ENCODE measurements around the gene RASA3.

The RASA3 gene

DNA sequence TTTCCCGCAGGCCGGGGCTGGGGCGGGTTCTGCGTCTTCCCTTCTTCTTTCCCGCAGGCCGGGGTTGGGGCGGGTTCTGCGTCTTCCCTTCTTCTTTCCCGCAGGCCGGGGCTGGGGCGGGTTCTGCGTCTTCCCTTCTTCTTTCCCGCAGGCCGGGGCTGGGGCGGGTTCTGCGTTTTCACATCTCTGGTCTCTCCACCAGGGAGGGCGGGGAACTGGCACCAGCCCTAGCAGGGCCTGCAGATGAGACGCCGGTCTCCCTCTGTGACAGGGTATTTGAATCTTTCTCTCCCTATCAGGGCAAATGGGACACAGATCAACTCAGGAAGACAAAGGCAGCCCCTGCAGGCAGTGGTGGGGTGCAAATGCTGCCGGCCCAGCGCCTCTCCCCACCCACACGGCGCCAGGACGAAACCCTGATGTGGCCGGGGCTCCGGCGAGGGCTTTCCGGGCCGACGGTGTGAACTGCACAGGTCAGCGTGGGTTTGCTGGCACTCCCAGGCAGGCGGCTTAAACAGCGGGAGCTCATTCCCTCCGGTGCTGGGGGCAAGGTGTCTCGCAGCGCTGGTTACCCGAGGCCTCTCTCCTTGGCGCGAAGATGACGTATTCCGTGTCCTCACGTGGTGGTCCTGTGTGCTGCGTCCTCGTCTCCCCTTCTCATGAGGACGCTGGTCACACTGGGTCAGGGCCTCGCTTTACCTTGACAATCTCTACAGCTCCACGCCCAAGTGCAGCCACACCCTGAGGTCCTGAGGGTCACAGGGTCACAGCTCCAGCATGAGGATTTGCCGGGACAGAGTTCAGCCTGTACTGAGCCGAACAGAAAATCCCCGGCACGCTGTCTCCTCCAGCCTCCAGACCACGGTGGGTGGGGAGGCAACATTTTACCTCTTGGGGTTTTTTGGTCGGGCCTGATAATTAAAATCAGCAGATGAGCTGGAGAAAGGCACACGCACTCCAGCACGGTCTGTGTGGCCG is 157.8 kb downstream of the RASA3 start:
- no peak for DNase-seq (ENCODE audit: low read depth, low spot score)
- in situ Hi-C loops (cut with HindIII; ENCODE audit: low sequenced_read_pairs) = no loop called here
- TF ChIP-seq, protein P1, sequence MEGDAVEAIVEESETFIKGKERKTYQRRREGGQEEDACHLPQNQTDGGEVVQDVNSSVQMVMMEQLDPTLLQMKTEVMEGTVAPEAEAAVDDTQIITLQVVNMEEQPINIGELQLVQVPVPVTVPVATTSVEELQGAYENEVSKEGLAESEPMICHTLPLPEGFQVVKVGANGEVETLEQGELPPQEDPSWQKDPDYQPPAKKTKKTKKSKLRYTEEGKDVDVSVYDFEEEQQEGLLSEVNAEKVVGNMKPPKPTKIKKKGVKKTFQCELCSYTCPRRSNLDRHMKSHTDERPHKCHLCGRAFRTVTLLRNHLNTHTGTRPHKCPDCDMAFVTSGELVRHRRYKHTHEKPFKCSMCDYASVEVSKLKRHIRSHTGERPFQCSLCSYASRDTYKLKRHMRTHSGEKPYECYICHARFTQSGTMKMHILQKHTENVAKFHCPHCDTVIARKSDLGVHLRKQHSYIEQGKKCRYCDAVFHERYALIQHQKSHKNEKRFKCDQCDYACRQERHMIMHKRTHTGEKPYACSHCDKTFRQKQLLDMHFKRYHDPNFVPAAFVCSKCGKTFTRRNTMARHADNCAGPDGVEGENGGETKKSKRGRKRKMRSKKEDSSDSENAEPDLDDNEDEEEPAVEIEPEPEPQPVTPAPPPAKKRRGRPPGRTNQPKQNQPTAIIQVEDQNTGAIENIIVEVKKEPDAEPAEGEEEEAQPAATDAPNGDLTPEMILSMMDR (IDR thresholded peaks at IDR 0.05; ENCODE audit: low read depth, low read length) = no peak
- H3K4me3 ChIP-seq (ENCODE audit: low read depth, low read length) = no peak overlapping the region

DNA sequence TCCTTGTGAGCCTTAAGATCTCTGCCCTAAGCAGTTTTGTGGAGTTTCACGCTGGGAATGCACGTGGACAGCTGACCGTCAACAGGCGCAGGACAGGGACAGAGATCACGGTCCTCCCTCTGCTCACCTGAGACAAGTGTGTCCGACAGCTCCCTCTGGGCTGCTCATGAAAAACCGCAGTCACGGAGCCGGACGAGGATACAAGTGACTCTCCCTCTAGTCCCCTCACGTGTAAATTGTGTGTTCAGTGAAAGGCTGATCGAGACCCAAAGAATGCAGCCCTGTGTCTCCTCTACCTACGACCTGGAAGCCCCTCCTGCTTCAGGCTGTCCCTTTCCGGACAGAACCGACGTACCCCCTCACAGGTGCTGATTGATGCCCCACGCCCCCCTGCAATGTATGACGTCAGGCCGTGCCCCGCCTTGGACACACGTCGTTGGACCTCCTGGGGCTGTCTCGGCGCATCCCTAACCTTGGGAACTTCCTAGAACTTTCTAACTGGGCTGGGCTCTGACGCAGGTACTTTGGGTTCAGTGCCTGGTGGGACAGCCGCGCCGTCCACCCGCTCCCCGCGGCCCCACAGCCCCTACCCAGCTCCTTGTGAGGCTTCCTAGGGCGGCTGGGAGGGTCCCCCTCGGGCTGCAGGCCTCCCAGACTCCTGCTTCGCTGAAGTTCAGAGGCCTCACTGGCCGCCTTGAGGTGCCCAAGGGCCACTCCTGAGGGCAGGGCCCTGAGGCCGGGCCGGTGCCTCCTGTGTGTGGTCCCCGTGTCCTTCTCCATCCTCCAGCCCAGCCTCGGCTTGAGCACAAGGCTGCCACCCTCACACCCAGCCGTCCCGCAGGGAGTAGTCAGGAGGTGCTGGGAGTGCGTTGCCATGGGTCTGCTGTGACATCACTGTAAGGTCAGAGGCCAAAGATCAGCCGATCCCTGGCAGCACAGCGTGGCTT is 158.9 kb downstream of the RASA3 start, which contains the start of gene C13orf46:
C13orf46 (minus strand) TSS at position 859 of the 947 bp plus-strand sequence; CDS start at position 780, 79 bp downstream.
- in situ Hi-C loops (cut with HindIII; ENCODE audit: low sequenced_read_pairs) = no loop called here

DNA sequence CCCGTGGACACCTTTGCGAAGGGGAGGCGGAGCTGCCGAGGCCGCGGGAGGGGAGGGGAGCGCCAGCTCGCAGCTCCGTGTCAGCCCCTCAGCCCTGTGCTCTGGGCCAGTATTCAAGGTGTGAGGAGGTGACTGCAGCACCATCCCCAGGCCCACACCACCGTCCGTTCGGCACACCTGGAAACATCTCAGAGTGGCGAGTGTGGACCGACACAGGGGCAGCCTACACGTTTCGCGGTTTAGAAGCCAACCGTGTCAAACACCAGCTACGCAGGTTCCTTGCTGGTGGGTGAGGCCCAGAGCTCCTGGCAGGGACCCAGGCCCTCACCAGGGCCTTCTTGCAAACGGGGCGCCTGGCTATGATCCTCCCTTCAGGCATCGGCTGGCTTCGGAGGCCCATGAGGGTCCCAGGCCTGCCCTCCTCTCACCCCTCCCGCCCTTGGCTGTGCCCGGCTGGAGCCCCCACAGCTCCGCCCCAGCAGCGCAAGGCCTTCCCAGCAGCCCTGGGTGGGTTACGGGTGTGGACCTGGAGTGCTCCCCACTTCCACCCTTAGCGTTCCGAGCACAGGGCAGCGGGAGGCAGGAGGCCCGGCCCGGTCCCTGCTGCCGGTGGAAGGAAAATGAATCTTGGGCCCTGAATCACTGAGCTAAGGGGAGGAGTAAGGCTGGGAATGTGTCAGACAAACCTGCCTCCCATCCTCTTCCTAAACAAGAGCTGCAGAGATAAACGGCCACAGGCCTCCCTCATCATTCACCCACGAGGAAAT is 159.8 kb downstream of the RASA3 start:
- TF ChIP-seq, protein P1 (IDR thresholded peaks at IDR 0.05; ENCODE audit: low read depth, low read length) = no peak
- DNase-seq (ENCODE audit: low read depth, low spot score) = no peak
- H3K4me3 ChIP-seq (ENCODE audit: low read depth, low read length) = no peak overlapping the region
- in situ Hi-C loops (cut with HindIII; ENCODE audit: low sequenced_read_pairs) = no loop called here

More for the DNA sequence above, 158.9 kb downstream of the RASA3 start, which contains the start of gene C13orf46:
- H3K4me3 ChIP-seq (ENCODE audit: low read depth, low read length) = no peak within 1 kb of the TSS
- TF ChIP-seq, protein P1 (IDR thresholded peaks at IDR 0.05; ENCODE audit: low read depth, low read length) = no peak
- no peak for DNase-seq (ENCODE audit: low read depth, low spot score)

DNA sequence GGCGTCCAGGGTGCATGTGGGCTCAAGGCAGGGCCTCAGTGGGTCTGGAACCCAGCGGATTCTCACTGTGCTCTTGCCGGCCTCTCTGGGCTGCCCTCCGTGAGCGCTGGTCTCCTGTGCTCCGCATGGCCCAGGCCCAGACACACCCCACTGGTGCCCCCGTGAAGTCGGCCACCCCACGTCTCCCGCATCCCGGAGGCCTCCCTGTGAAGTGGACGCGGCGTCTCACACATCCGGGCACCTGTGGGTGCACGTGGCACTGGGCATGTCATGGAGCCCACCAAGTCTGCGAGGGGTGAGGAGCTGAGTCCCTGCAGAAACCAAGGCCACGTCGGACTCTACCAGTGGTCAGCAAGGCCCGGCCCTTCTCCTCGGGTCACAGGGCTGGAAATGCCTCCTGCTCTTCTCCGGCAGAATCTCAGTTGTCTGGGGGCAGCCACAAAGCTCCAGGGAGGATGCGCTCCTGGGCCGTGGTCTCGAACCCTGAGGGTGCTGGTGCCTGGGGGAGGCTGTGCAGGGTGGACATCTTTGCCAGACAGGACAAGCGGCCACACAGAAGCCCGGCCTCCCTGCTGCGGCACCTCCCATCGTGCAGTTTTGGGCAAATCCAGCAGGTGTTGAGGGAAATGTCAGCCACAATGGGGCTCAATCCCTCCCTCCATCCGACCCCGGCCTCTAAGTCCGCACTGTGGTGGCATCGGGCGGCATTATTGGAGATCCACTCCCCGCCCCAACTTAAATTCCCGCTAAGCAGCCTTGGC is 160.8 kb downstream of the RASA3 start:
- no peak for DNase-seq (ENCODE audit: low read depth, low spot score)
- H3K4me3 ChIP-seq (ENCODE audit: low read depth, low read length) = no peak overlapping the region
- in situ Hi-C loops (cut with HindIII; ENCODE audit: low sequenced_read_pairs) = no loop called here
- TF ChIP-seq, protein P1 (IDR thresholded peaks at IDR 0.05; ENCODE audit: low read depth, low read length) = no peak

DNA sequence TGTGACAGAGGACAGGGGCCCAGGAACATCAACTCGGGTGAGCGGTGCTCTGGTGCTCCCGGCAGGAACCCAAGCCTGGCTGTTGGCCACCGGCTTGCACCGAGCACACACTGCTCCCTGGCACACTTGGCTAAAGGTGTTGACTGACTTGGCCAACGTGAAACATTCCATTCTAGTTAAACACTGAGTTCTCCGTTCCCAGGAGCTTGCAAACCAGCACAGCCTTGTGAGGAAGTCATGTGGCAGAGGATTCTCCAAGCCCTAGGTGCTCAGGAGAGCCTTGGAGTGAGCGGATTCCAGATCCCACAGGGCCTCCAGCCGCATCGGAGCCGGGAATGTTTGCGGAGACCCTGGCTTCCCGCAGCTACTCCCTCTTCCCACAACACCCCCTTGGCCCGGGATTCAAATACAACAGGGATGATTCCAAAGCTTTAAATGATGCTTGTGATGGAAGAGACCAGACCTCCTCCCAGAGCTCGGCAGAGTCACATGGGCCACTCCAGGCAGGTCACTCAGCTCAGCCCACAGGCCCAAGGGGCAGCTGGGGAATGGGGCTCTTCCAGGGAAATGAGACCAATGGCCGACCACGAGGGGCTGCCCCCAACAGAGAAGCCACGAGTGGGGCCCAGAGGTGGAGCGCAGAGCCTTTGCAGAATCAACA is 161.5 kb downstream of the RASA3 start:
- H3K4me3 ChIP-seq (ENCODE audit: low read depth, low read length) = no peak overlapping the region
- TF ChIP-seq, protein P1 (IDR thresholded peaks at IDR 0.05; ENCODE audit: low read depth, low read length) = no peak
- in situ Hi-C loops (cut with HindIII; ENCODE audit: low sequenced_read_pairs) = no loop called here
- DNase-seq (ENCODE audit: low read depth, low spot score) = peak; percentile 24

All from astrocyte of the spinal cord (primary cell).